ENCODE results near the gene NANOS2. TPM values are rescaled to one million over a fixed set of nuclear protein-coding genes. Genes with fewer than 3 reads are reported as not detected.

NANOS2 gene
- total and polyA plus RNA-seq, 2 of the 4 experiments (the other 2 are of a cell fraction) = not detected

DNA sequence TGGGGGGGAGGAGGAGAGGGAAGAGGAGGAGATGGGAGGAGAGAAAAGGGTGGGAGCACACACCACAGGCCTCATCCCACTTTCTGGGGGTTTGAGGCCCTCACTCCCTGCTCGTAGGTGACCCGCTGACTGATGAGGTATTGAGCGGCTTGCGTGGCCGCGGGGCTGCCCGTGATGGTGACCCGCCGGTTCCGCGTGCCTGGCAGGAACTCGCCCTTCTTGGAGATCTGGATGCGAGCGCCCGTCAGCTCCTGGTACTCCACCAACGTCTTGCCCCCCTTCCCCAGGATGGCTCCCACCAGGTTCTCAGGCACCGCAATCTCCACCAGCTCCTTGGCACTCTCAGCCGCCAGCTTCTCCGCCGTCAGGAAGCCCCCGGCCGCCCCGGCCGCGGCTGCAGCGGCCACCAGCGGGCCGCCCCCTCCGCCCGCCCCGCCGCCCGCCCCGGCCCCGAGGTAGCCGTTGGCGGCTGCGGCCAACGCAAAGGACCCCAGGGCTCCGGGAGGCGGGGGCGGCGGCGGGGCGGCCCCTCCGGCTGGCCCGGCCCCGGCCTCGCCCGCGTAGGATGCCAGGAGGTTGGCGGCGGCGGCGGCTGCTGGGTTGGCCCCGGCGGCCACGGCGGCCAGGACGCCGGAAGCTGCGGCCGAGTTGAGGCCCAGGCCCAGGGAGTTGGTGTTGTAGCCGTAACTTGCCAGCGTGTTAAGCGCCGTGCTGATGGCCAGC lies 25.4 kb upstream of the NANOS2 start:
- intact Hi-C loops (cut with micrococcal nuclease) = no loop called here

More for the DNA sequence above, 25.4 kb upstream of the NANOS2 start:
- Histone ChIP-seq H4K5ac (ENCODE audit: low read depth, low read length) (no peak overlapping the region), H3K27me3 (ENCODE audit: control insufficient read depth, insufficient read depth, low read length) (peaks cover 57% of the 10 kb centered on the region), H2AFZ (replicated peaks; ENCODE audit: low read length, poor library complexity) (peak overlapping the region; percentile 68), H3K4me3 (ENCODE audit: insufficient read depth, low read depth, low read length) (no peak overlapping the region), H3K14ac (replicated peaks; ENCODE audit: low read depth, low read length) (no peak overlapping the region), H3K9ac (ENCODE audit: low read depth, low read length) (no peak overlapping the region), H2BK120ac (ENCODE audit: low read depth, low read length) (no peak overlapping the region), H2AK9ac (replicated peaks; ENCODE audit: low read depth, low read length, poor library complexity) (no peak overlapping the region), H3K56ac (ENCODE audit: extremely low read depth, insufficient read depth, low read length) (no peak overlapping the region), H3K4me2 (ENCODE audit: low read depth, low read length) (no peak overlapping the region), H3K23ac (ENCODE audit: low read depth, low read length) (no peak overlapping the region), H3K9me1 (ENCODE audit: insufficient read depth, low read length) (no peaks in the 10 kb centered on the region), H4K91ac (ENCODE audit: insufficient read depth, low read depth, low read length) (no peak overlapping the region), H3K18ac (ENCODE audit: low read depth, low read length) (no peak overlapping the region), H3K4me1 (ENCODE audit: control insufficient read depth, insufficient read depth, low read length) (no peaks in the 10 kb centered on the region), H3K36me3 (ENCODE audit: control insufficient read depth, insufficient read depth, low read length) (no peaks in the 10 kb centered on the region), H2BK15ac (ENCODE audit: low read depth, low read length) (no peak overlapping the region), H4K20me1 (ENCODE audit: insufficient read depth, low read length) (no peaks in the 10 kb centered on the region), H4K8ac (ENCODE audit: low read depth in 2 of 2, low read length in 2 of 2) (no peak overlapping the region), H3K9me3 (ENCODE audit: control insufficient read depth, insufficient read depth, low read length) (no peaks in the 10 kb centered on the region; the same call in none of the 2 replicates), H2BK5ac (ENCODE audit: low read depth, low read length, poor library complexity, severe bottlenecking) (no peak overlapping the region), H2BK20ac (ENCODE audit: low read depth, low read length) (no peak overlapping the region), H3K79me1 (ENCODE audit: low read depth in 1 of 2, low read length in 2 of 2) (no peaks in the 10 kb centered on the region), H3K27ac (ENCODE audit: insufficient read depth, low read length) (no peak overlapping the region), H3K4ac (ENCODE audit: low read depth, low read length) (no peak overlapping the region), H2AK5ac (ENCODE audit: low read depth, low read length) (no peak overlapping the region)
- WGBS, 2 experiments (ENCODE audit: extremely low coverage in 2 of 2, insufficient read length in 1 of 2) = 18% methylated on average over 25 of the region's 67 CpGs; no CpG with 5 or more reads in 1 of the 2 experiments
- ATAC-seq (ENCODE audit: low read depth) (no peak), DNase-seq (no peak)
- ChIA-PET POLR2A (ENCODE audit: unreplicated experiment) (no interaction called here), CTCF (interaction anchor here (0.6 kb wide), 1 partner anchor 9 kb away, joined by 3 read pairs; no protein-coding TSS in a partner anchor)
- TF ChIP-seq BHLHE40 (IDR thresholded peaks at IDR 0.05; ENCODE audit: low read depth, low read length) (no peak), RCOR1 (IDR thresholded peaks at IDR 0.05; ENCODE audit: insufficient replicate concordance, low read length) (no peak), POLR2A (IDR thresholded peaks at IDR 0.05; ENCODE audit: low read depth, low read length) (no peak)
- dilution Hi-C loops (cut with HindIII; ENCODE audit: low sequenced_read_pairs, unreplicated experiment) = no loop called here
- no TSS peak for BruUV-seq (replicated peaks)
- in situ Hi-C loops (cut with MboI; ENCODE audit: low sequenced_read_pairs) = no loop called here
